K562 (cell line): ENCODE data around the gene FGF11. TPM values are rescaled to one million over a fixed set of nuclear protein-coding genes. Genes with fewer than 3 reads are reported as not detected.

Experiments used
- ATF1 ChIP-seq, 2 experiments: fragments of 450-650 bp in 1 of 2; IDR thresholded peaks; 2 replicates each; pipeline ENCODE4 v1.6.1; 2016; ENCODE audit warnings: missing compliant biosample characterization in 1 of 2, missing genetic modification characterization in 1 of 2
- EGR1 ChIP-seq: fragments of 450-650 bp; conservative IDR thresholded peaks from 2 replicates; pipeline ENCODE4 v1.6.1; 2017; ENCODE audit warnings: mild to moderate bottlenecking
- GABPA ChIP-seq: fragments of 200-800 bp; sonication (Bioruptor generic); conservative IDR thresholded peaks from 2 replicates; pipeline ENCODE4 v1.6.1; 2016; ENCODE audit warnings: low read depth, missing genetic modification characterization, missing compliant biosample characterization
- JUNB ChIP-seq: fragments of 450-650 bp; formaldehyde crosslinking; conservative IDR thresholded peaks from 2 replicates; pipeline ENCODE4 v1.4.0; 2020; ENCODE audit warnings: mild to moderate bottlenecking
- LCOR ChIP-seq: sonication (generic); formaldehyde crosslinking; IDR thresholded peaks from 2 replicates; pipeline ENCODE4 v1.8.0; 2022; ENCODE audit warnings: mild to moderate bottlenecking, missing genetic modification reagents
- MAZ ChIP-seq, 2 experiments: fragments of 450-650 bp in 1 of 2; sonication (generic) in 1 of 2; formaldehyde crosslinking; IDR thresholded peaks in 1 of 2; conservative IDR thresholded peaks in 1 of 2; 2 replicates each; pipeline versions ENCODE4 v1.4.0 to v1.5.0; 2020; ENCODE audit warnings: mild to moderate bottlenecking in 1 of 2, missing genetic modification reagents in 1 of 2
- NFE2L1 ChIP-seq: fragments of 450-650 bp; IDR thresholded peaks from 2 replicates; pipeline ENCODE4 v1.6.1; 2016; ENCODE audit warnings: missing genetic modification characterization, low read depth, mild to moderate bottlenecking, missing compliant biosample characterization, moderate library complexity, borderline replicate concordance
- POLR2A ChIP-seq: fragments of 450-650 bp; conservative IDR thresholded peaks from 2 replicates; pipeline ENCODE4 v1.6.1; 2016
- POLR2AphosphoS5 ChIP-seq: IDR thresholded peaks from 2 replicates; pipeline ENCODE4 v1.6.1; 2011; ENCODE audit warnings: mild to moderate bottlenecking, low read depth, low read length, moderate library complexity; ENCODE audit not compliant: control insufficient read depth, insufficient read depth
- PTTG1 ChIP-seq: fragments of 450-650 bp; IDR thresholded peaks from 2 replicates; pipeline ENCODE4 v1.6.1; 2016; ENCODE audit warnings: low read depth, mild to moderate bottlenecking, missing genetic modification characterization, missing compliant biosample characterization
- RUNX1 ChIP-seq: sonication (generic); IDR thresholded peaks from 2 replicates; pipeline ENCODE4 v1.6.1; 2016; ENCODE audit warnings: antibody characterized with exemption, low read depth
- SAP30 ChIP-seq: fragments of 200-600 bp; sonication (generic); IDR thresholded peaks from 2 replicates; pipeline ENCODE4 v1.6.1; 2012; ENCODE audit warnings: borderline replicate concordance, low read depth, mild to moderate bottlenecking, moderate library complexity, low read length, control low read depth, inconsistent platforms; ENCODE audit not compliant: insufficient read depth, poor library complexity, severe bottlenecking
- SIN3A ChIP-seq, 2 experiments: fragments of 150-350 bp in 1 of 2; IDR thresholded peaks; 2 replicates each; pipeline ENCODE4 v1.6.1; 2011 to 2016; ENCODE audit warnings: borderline replicate concordance in 2 of 2, low read depth in 2 of 2, low read length in 2 of 2, mild to moderate bottlenecking in 2 of 2, moderate library complexity in 2 of 2; ENCODE audit not compliant: control insufficient read depth in 1 of 2
- SRF ChIP-seq, 2 experiments: fragments of 250-450, 450-650 bp in 1 of 2; sonication (Bioruptor Pico) in 1 of 2; sonication (generic) in 1 of 2; formaldehyde crosslinking; IDR thresholded peaks; 2 replicates each; pipeline versions ENCODE4 v1.5.0 to v1.5.1; 2020 to 2022; ENCODE audit warnings: mild to moderate bottlenecking in 1 of 2, missing genetic modification reagents in 1 of 2
- TSC22D4 ChIP-seq: fragments of 450-650 bp; IDR thresholded peaks from 2 replicates; pipeline ENCODE4 v1.6.1; 2016; ENCODE audit warnings: missing genetic modification characterization, missing biosample characterization, control low read depth
- ZBTB7A ChIP-seq: IDR thresholded peaks from 2 replicates; pipeline ENCODE4 v1.6.1; 2011; ENCODE audit warnings: low read depth, mild to moderate bottlenecking, low read length, moderate library complexity, borderline replicate concordance; ENCODE audit not compliant: control insufficient read depth
- polyA plus RNA-seq, 8 experiments: library from polyadenylated mRNA; depleted of rRNA in 4 of 8; stranded (reverse) in 5 of 8; unstranded in 3 of 8; fragments of >200 nt; fragmentation: Nextera tagmentation in 2 of 8; fragmentation: Illumina TruSeq in 1 of 8; extraction: Ambion mirVana in 2 of 8; extraction: Trizol in 1 of 8; gene quantifications; 2 replicates each; pipeline versions ENCODE4 v1.2.1 to v1.2.3, GENCODE V29; 2011 to 2014; ENCODE audit warnings: inconsistent platforms in 1 of 8, missing spikeins in 1 of 8
- total RNA-seq, 7 experiments: library from RNA; depleted of rRNA in 6 of 7; stranded (reverse); fragments of >200 nt in 6 of 7; fragmentation: Illumina TruSeq in 2 of 7; extraction: Trizol in 2 of 7; gene quantifications; 2 replicates each; pipeline versions ENCODE4 v1.2.1 to v1.2.3, GENCODE V29; 2011 to 2021; ENCODE audit warnings: low replicate concordance in 1 of 7
- TF ChIP-seq, protein P1 (sequence below): fragments of 450-650 bp; IDR thresholded peaks from 2 replicates; pipeline ENCODE4 v1.6.1; 2018; ENCODE audit not compliant: partially characterized antibody
- TF ChIP-seq, protein P2 (sequence below), 2 experiments: IDR thresholded peaks; 2 replicates each; pipeline ENCODE4 v1.6.1; 2012; ENCODE audit warnings: improper control_type of control experiment in 2 of 2, low read depth in 2 of 2, low read length in 2 of 2, borderline replicate concordance in 1 of 2
- TF ChIP-seq, protein P3 (sequence below): sonication (generic); formaldehyde crosslinking; IDR thresholded peaks from 2 replicates; pipeline ENCODE4 v1.8.0; 2022; ENCODE audit warnings: mild to moderate bottlenecking, missing genetic modification reagents

Gene FGF11
- total and polyA plus RNA-seq, 9 of the 15 experiments (the other 6 are each of a cell fraction or from before 2014, with no cell fraction given), result 1.2 to 7.5 (median 3.0) TPM

DNA sequence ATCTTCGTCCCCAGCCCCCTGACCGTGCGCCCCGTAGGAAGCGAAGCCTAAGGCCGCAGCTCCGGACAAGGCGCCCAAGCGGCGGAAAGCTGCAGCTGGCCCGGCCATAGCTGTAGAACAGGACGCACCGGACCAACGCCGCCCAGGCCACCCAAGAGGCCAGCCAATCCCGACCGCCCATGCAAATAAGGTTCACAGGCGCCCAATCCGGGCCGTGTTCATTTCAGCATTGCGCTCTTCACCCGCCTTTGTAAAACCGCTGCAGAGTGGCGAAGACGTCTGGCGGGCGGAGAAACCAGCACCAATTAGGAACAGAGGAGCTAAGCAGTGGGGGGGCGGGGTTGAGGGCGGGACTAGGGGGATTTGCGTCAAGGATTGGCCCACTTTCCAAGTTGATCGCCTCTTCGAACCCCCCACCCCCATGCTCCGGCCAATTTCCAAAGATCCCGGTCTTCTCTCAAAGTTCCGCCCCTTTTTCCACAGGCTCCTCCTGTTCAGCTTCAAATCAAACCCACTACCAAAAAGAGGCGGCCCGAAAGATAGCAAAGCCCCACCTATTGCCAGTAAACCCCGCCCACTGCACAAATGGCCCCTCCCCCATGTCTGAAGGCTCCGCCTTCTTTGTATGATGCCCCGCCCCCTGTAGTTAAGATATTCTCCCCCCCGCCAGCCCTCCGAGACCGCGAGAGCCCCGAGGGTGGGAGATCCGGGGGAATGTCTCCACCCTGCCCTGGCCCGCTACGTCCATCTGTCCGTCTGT, 35.2 kb upstream of the FGF11 start, which contains the start of gene TMEM256 (continued):
- TF ChIP-seq JUNB (CRISPR knock-in tag), result no peak
- TF ChIP-seq, protein P1, sequence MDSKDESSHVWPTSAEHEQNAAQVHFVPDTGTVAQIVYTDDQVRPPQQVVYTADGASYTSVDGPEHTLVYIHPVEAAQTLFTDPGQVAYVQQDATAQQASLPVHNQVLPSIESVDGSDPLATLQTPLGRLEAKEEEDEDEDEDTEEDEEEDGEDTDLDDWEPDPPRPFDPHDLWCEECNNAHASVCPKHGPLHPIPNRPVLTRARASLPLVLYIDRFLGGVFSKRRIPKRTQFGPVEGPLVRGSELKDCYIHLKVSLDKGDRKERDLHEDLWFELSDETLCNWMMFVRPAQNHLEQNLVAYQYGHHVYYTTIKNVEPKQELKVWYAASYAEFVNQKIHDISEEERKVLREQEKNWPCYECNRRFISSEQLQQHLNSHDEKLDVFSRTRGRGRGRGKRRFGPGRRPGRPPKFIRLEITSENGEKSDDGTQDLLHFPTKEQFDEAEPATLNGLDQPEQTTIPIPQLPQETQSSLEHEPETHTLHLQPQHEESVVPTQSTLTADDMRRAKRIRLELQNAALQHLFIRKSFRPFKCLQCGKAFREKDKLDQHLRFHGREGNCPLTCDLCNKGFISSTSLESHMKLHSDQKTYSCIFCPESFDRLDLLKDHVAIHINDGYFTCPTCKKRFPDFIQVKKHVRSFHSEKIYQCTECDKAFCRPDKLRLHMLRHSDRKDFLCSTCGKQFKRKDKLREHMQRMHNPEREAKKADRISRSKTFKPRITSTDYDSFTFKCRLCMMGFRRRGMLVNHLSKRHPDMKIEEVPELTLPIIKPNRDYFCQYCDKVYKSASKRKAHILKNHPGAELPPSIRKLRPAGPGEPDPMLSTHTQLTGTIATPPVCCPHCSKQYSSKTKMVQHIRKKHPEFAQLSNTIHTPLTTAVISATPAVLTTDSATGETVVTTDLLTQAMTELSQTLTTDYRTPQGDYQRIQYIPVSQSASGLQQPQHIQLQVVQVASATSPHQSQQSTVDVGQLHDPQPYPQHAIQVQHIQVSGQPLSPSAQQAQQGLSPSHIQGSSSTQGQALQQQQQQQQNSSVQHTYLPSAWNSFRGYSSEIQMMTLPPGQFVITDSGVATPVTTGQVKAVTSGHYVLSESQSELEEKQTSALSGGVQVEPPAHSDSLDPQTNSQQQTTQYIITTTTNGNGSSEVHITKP, result peak; percentile 94
- TF ChIP-seq EGR1, result 0 out of 2 replicates have a peak, but pooled peaks have one; percentile 10
- no peak for TF ChIP-seq RUNX1
- TF ChIP-seq SAP30, result peak; percentile 48
- peak; percentile 85 for TF ChIP-seq ZBTB7A
- TF ChIP-seq NFE2L1 (tag), result no peak
- peak; percentile 63 to 66; a peak in 1 of 4 replicates for TF ChIP-seq SIN3A (IDR thresholded peaks at IDR 0.05; ENCODE audit: borderline replicate concordance in 2 of 2, control insufficient read depth in 1 of 2, low read depth in 2 of 2, low read length in 2 of 2)
- TF ChIP-seq PTTG1 (tag), result no peak
- TF ChIP-seq MAZ (CRISPR knock-in tag; conservative IDR thresholded peaks at IDR 0.05 in 1 of 2, IDR thresholded peaks at IDR 0.05 in 1 of 2), result peak in 1 of 2 experiments; percentile 43; a peak in 3 of 4 replicates
- TF ChIP-seq LCOR (CRISPR knock-in tag), result 0 out of 2 replicates have a peak, but pooled peaks have one; percentile 27
- no peak for TF ChIP-seq TSC22D4 (tag)
- peak; percentile 86 for TF ChIP-seq POLR2A
- TF ChIP-seq, protein P2, sequence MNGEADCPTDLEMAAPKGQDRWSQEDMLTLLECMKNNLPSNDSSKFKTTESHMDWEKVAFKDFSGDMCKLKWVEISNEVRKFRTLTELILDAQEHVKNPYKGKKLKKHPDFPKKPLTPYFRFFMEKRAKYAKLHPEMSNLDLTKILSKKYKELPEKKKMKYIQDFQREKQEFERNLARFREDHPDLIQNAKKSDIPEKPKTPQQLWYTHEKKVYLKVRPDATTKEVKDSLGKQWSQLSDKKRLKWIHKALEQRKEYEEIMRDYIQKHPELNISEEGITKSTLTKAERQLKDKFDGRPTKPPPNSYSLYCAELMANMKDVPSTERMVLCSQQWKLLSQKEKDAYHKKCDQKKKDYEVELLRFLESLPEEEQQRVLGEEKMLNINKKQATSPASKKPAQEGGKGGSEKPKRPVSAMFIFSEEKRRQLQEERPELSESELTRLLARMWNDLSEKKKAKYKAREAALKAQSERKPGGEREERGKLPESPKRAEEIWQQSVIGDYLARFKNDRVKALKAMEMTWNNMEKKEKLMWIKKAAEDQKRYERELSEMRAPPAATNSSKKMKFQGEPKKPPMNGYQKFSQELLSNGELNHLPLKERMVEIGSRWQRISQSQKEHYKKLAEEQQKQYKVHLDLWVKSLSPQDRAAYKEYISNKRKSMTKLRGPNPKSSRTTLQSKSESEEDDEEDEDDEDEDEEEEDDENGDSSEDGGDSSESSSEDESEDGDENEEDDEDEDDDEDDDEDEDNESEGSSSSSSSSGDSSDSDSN (IDR thresholded peaks at IDR 0.05; ENCODE audit: borderline replicate concordance in 1 of 2, low read depth in 2 of 2, low read length in 2 of 2), result peak; percentile 45 to 88; a peak in 2 of 4 replicates
- peak; percentile 29; the same call in 1 of the 2 replicates for TF ChIP-seq GABPA (tag)
- TF ChIP-seq POLR2AphosphoS5, result peak; percentile 49; the same call in 1 of the 2 replicates
- peak in 1 of 2 experiments; percentile 27; a peak in 1 of 4 replicates for TF ChIP-seq SRF (CRISPR knock-in tag; IDR thresholded peaks at IDR 0.05)
- TF ChIP-seq, protein P3, sequence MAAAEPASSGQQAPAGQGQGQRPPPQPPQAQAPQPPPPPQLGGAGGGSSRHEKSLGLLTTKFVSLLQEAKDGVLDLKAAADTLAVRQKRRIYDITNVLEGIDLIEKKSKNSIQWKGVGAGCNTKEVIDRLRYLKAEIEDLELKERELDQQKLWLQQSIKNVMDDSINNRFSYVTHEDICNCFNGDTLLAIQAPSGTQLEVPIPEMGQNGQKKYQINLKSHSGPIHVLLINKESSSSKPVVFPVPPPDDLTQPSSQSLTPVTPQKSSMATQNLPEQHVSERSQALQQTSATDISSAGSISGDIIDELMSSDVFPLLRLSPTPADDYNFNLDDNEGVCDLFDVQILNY (CRISPR knock-in tag), result no peak
- no peak for TF ChIP-seq ATF1 (CRISPR knock-in tag; IDR thresholded peaks at IDR 0.05)
- TF ChIP-seq ATF1 (tag; IDR thresholded peaks at IDR 0.05), result peak; percentile 64
